Caco-2 (cell line): Measurements from ENCODE around the gene DNAJB2. TPM values are rescaled to one million over a fixed set of nuclear protein-coding genes. Genes with fewer than 3 reads are reported as not detected.
A peak's percentile ranks its signal among the peaks of the same experiment; 100 is the strongest.

Experiments
- BruUV-seq: library from RNA; stranded (reverse); fragments of 400-500 nt; replicated peaks from 2 replicates; lab custom pipeline; 2021; lab: Mats Ljungman, UMichigan
- CTCF ChIA-PET: fragments of 300-600 bp; sonication (Branson Sonifier 250); formaldehyde crosslinking; loops from one replicate; lab custom pipeline; 2022; ENCODE audit warnings: antibody characterized with exemption; lab: Charles Lee
- POLR2A ChIA-PET: fragments of 300-600 bp; sonication (Branson Sonifier 250); formaldehyde crosslinking; loops from one replicate; lab custom pipeline; 2022; ENCODE audit warnings: antibody characterized with exemption; lab: Charles Lee
- DNase-seq, 2 experiments: peaks; one replicate each; pipeline versions ENCODE4 v3.0.0 to v3.0.0-alpha.2; 2020 to 2022
- H3K27me3 ChIP-seq: replicated peaks from 2 replicates; pipeline ENCODE4 v1.6.0; 2011; ENCODE audit warnings: low read length; ENCODE audit not compliant: control insufficient read depth, insufficient read depth
- H3K36me3 ChIP-seq: 2 replicates; pipeline ENCODE4 v1.5.1; 2011; ENCODE audit warnings: low read length; ENCODE audit not compliant: control insufficient read depth, insufficient read depth
- H3K4me1 ChIP-seq: fragments of 250-450 bp; sonication (Bioruptor Pico); 2 replicates; pipeline ENCODE4 v1.5.1; 2020; ENCODE audit warnings: mild to moderate bottlenecking
- H3K4me3 ChIP-seq: 2 replicates; pipeline ENCODE4 v1.5.1; 2011; ENCODE audit warnings: low read depth, mild to moderate bottlenecking, control low read depth, low read length
- H3K9me3 ChIP-seq: fragments of 250-450 bp; sonication (Bioruptor Pico); 2 replicates; pipeline ENCODE4 v1.5.1; 2020; ENCODE audit warnings: mild to moderate bottlenecking, moderate library complexity
- H3K27ac Mint-ChIP-seq: one replicate; pipeline ENCODE4 v1.8.0; 2022; ENCODE audit warnings: mixed read lengths; ENCODE audit not compliant: unreplicated experiment
- H3K27me3 Mint-ChIP-seq: one replicate; pipeline ENCODE4 v1.8.0; 2022; ENCODE audit warnings: mixed read lengths; ENCODE audit not compliant: insufficient read depth, unreplicated experiment
- H3K36me3 Mint-ChIP-seq: one replicate; pipeline ENCODE4 v1.8.0; 2022; ENCODE audit warnings: mild to moderate bottlenecking, mixed read lengths; ENCODE audit not compliant: insufficient read depth, unreplicated experiment
- H3K4me1 Mint-ChIP-seq: one replicate; pipeline ENCODE4 v1.8.0; 2022; ENCODE audit warnings: low read depth, mixed read lengths; ENCODE audit not compliant: unreplicated experiment
- H3K4me3 Mint-ChIP-seq: one replicate; pipeline ENCODE4 v1.8.0; 2022; ENCODE audit warnings: mild to moderate bottlenecking, moderate library complexity, mixed read lengths; ENCODE audit not compliant: unreplicated experiment
- H3K9me3 Mint-ChIP-seq: one replicate; pipeline ENCODE4 v1.8.0; 2022; ENCODE audit warnings: mixed read lengths; ENCODE audit not compliant: unreplicated experiment
- intact Hi-C: fragments of 100-400 bp; cut with micrococcal nuclease; formaldehyde crosslinking; loops from one replicate; pipeline ENCODE4 v1.10.0; 2022; ENCODE audit not compliant: unreplicated experiment
- total RNA-seq: library from RNA; stranded (reverse); gene quantifications from 2 replicates; pipeline ENCODE4 v1.2.3, GENCODE V29; 2022
- TF ChIP-seq, protein P1 (sequence below), 2 experiments: fragments of 200-600 bp in 1 of 2; IDR thresholded peaks; 1 replicate in 1 of 2; 2 replicates in 1 of 2; pipeline versions ENCODE4 v1.5.1 to v1.8.0; 2011 to 2022; ENCODE audit warnings: antibody characterized with exemption in 1 of 2, control low read depth in 1 of 2, inconsistent platforms in 1 of 2, low read depth in 1 of 2, low read length in 1 of 2, mild to moderate bottlenecking in 1 of 2, moderate library complexity in 1 of 2; ENCODE audit not compliant: insufficient read depth in 1 of 2, severe bottlenecking in 1 of 2, unreplicated experiment in 1 of 2

DNAJB2 gene
- total RNA-seq, 1 experiment from 2014 or later, result 61.2 TPM

DNA sequence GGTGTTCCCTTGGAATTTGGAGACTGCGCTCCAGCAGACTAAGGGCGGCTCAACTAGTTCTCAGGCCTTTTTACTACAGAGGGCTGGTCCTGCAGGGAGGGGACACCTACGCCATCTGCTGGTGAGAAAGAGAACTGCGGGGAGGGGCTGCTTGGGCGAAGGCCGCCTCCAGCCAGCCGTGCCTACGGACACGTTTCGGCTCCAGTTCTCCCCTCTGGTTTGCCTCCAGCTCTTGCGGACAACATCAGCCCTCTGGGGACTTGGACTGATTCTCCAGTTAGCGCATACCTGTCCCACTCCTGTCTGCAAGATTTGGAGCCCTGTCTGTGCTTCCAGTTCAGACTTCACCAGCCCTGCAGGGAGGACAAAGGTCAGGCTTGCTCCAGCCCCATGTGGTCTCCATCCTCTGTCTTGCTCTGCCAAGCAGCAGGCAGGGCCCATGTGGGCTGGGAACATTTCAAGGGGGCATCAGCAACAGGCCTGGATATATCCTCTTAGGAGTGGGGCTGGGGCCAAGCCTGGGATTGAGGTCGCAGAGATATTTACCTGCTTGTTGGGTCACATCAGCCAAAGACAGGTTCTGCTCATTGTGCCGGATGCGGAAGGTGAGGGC, 19.7 kb downstream of the DNAJB2 start:
- DNase-seq, result peak; percentile 86 to 94
- Mint-ChIP-seq H3K4me1 (no peaks in the 10 kb centered on the region), H3K27me3 (peaks cover 13% of the 10 kb centered on the region), H3K9me3 (no peaks in the 10 kb centered on the region), H3K27ac (no peak overlapping the region), H3K4me3 (no peak overlapping the region), H3K36me3 (peaks cover 5% of the 10 kb centered on the region)
- intact Hi-C loops, result loop anchor here (1.0 to 5.0 kb wide), 5 partner anchors 7 to 242 kb away; partner anchors contain the start of genes DNPEP and NHEJ1
- Histone ChIP-seq H3K4me1 (peaks cover 4% of the 10 kb centered on the region; the same call in 1 of the 2 replicates), H3K27me3 (no peaks in the 10 kb centered on the region; the same call in none of the 2 replicates), H3K36me3 (no peaks in the 10 kb centered on the region), H3K9me3 (no peaks in the 10 kb centered on the region), H3K4me3 (no peak overlapping the region)
- no TSS peak for BruUV-seq
- TF ChIP-seq, protein P1, sequence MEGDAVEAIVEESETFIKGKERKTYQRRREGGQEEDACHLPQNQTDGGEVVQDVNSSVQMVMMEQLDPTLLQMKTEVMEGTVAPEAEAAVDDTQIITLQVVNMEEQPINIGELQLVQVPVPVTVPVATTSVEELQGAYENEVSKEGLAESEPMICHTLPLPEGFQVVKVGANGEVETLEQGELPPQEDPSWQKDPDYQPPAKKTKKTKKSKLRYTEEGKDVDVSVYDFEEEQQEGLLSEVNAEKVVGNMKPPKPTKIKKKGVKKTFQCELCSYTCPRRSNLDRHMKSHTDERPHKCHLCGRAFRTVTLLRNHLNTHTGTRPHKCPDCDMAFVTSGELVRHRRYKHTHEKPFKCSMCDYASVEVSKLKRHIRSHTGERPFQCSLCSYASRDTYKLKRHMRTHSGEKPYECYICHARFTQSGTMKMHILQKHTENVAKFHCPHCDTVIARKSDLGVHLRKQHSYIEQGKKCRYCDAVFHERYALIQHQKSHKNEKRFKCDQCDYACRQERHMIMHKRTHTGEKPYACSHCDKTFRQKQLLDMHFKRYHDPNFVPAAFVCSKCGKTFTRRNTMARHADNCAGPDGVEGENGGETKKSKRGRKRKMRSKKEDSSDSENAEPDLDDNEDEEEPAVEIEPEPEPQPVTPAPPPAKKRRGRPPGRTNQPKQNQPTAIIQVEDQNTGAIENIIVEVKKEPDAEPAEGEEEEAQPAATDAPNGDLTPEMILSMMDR (IDR thresholded peaks at IDR 0.05; ENCODE audit: insufficient read depth in 1 of 2, low read depth in 1 of 2, low read length in 1 of 2, severe bottlenecking in 1 of 2, unreplicated experiment in 1 of 2), result peak; percentile 96 to 97
- ChIA-PET POLR2A (interaction anchor here (0.5 kb wide), 1 partner anchor 89 kb away, joined by 5 read pairs; no protein-coding TSS in a partner anchor), CTCF (interaction anchor here (0.9 kb wide), 1 partner anchor 140 kb away, joined by 3 read pairs; no protein-coding TSS in a partner anchor)

DNA sequence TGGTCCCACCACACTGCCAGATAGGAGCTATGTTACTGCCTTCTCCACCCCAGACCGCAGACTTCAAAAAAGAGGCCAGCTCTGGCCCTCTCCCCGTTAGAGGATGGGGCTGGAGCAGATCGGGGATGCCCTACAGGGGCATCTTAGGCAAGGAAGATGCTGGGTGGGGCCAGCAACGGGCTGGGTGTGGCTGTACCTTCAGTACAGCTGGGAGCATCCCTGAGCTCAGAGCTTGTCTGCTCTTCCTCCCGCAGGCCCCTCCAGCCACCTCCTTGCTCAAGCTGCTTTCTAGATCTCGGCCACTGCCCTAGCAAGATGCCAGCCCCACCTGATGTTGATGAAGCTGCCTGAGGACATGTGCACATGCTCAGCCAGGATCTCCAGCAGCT, 20.2 kb downstream of the DNAJB2 start:
- Mint-ChIP-seq H3K9me3 (no peaks in the 10 kb centered on the region), H3K27me3 (peaks cover 14% of the 10 kb centered on the region), H3K36me3 (peaks cover 5% of the 10 kb centered on the region), H3K4me1 (no peaks in the 10 kb centered on the region), H3K4me3 (no peak overlapping the region), H3K27ac (no peak overlapping the region)
- intact Hi-C loops, result loop anchor here (2.0 to 5.0 kb wide), 2 partner anchors 87 to 242 kb away; partner anchors contain the start of gene DNPEP
- Histone ChIP-seq H3K9me3 (no peaks in the 10 kb centered on the region), H3K27me3 (no peaks in the 10 kb centered on the region; the same call in none of the 2 replicates), H3K4me1 (peaks cover 4% of the 10 kb centered on the region; the same call in 1 of the 2 replicates), H3K4me3 (no peak overlapping the region), H3K36me3 (no peaks in the 10 kb centered on the region)
- TF ChIP-seq, protein P1 (IDR thresholded peaks at IDR 0.05; ENCODE audit: insufficient read depth in 1 of 2, low read depth in 1 of 2, low read length in 1 of 2, severe bottlenecking in 1 of 2, unreplicated experiment in 1 of 2), result no peak
- ChIA-PET CTCF (interaction anchor here (0.9 to 1.4 kb wide), 2 partner anchors 15 to 141 kb away, joined by 3 read pairs; no protein-coding TSS in a partner anchor), POLR2A (interaction anchor here (0.5 kb wide), 1 partner anchor 89 kb away, joined by 5 read pairs; no protein-coding TSS in a partner anchor)
- no peak for DNase-seq
- no TSS peak for BruUV-seq

DNA sequence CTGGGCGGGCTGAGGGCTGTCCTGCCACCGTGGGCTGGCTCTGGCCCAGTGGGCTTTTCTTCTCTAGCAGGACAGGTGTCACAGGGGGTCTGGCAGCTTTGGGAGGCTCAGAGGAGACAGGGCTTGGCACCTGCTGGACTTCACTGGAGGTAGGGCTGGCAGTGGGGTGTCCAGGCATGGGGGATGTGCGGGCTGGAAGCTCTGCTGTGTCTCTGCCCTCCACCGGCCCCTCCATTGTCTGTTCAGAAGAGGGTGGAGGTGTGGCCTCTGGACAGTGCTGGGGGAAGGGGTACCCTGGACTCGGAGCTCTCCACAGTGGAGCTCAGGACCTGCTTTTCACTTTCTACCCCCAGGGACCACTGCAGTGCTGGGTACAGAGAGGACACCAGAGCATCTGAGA, 20.9 kb downstream of the DNAJB2 start:
- Histone ChIP-seq H3K9me3 (no peaks in the 10 kb centered on the region), H3K27me3 (no peaks in the 10 kb centered on the region; the same call in none of the 2 replicates)

More for the DNA sequence above, 20.9 kb downstream of the DNAJB2 start:
- Histone ChIP-seq H3K4me3 (no peak overlapping the region), H3K36me3 (no peaks in the 10 kb centered on the region), H3K4me1 (peaks cover 4% of the 10 kb centered on the region; the same call in 1 of the 2 replicates)
- Mint-ChIP-seq H3K27ac (no peak overlapping the region), H3K4me3 (no peak overlapping the region), H3K4me1 (no peaks in the 10 kb centered on the region), H3K9me3 (no peaks in the 10 kb centered on the region), H3K36me3 (peaks cover 5% of the 10 kb centered on the region), H3K27me3 (peaks cover 18% of the 10 kb centered on the region)
- intact Hi-C loops, result no loop called here
- POLR2A ChIA-PET, result no interaction called here
- TF ChIP-seq, protein P1 (IDR thresholded peaks at IDR 0.05; ENCODE audit: insufficient read depth in 1 of 2, low read depth in 1 of 2, low read length in 1 of 2, severe bottlenecking in 1 of 2, unreplicated experiment in 1 of 2), result no peak
- BruUV-seq, result no TSS peak
- CTCF ChIA-PET, result interaction anchor here (1.4 kb wide), 1 partner anchor 14 kb away, joined by 3 read pairs; no protein-coding TSS in a partner anchor
- DNase-seq, result no peak
